Neural progenitor cell (in vitro differentiated cells): ENCODE measurements around the gene RAVER2. TPM values are rescaled to one million over a fixed set of nuclear protein-coding genes. Genes with fewer than 3 reads are reported as not detected.

Experiments
- DNase-seq: peaks from one replicate; pipeline ENCODE4 v3.0.0-alpha.2; 2016; ENCODE audit warnings: low spot score
- H2AFZ ChIP-seq: fragments of 200-600 bp; sonication (generic); replicated peaks from 2 replicates; pipeline ENCODE4 v1.6.1; 2016; ENCODE audit warnings: antibody characterized with exemption
- H3F3A ChIP-seq: fragments of 200-600 bp; sonication (generic); 2 replicates; pipeline ENCODE4 v1.6.1; 2016; ENCODE audit warnings: antibody characterized with exemption, low read depth
- H3K27ac ChIP-seq: fragments of 200-600 bp; sonication (generic); 2 replicates; pipeline ENCODE4 v1.5.1; 2016; ENCODE audit warnings: mild to moderate bottlenecking
- H3K27me3 ChIP-seq: fragments of 200-600 bp; sonication (generic); 2 replicates; pipeline ENCODE4 v1.6.1; 2016; ENCODE audit warnings: mild to moderate bottlenecking, moderate library complexity
- H3K36me3 ChIP-seq: fragments of 200-600 bp; sonication (generic); 2 replicates; pipeline ENCODE4 v1.5.1; 2016
- H3K4me1 ChIP-seq: fragments of 200-600 bp; sonication (generic); 2 replicates; pipeline ENCODE4 v1.6.1; 2016; ENCODE audit warnings: mixed run types
- H3K4me2 ChIP-seq: fragments of 200-600 bp; sonication (generic); 2 replicates; pipeline ENCODE4 v1.6.1; 2016
- H3K4me3 ChIP-seq: fragments of 200-600 bp; sonication (generic); 2 replicates; pipeline ENCODE4 v1.5.1; 2016
- H3K79me2 ChIP-seq: fragments of 200-600 bp; sonication (generic); 2 replicates; pipeline ENCODE4 v1.6.1; 2016; ENCODE audit warnings: low read depth
- H3K9ac ChIP-seq: fragments of 200-600 bp; sonication (generic); 2 replicates; pipeline ENCODE4 v1.6.1; 2016
- H3K9me3 ChIP-seq: fragments of 200-600 bp; sonication (generic); 2 replicates; pipeline ENCODE4 v1.5.1; 2016; ENCODE audit warnings: low read depth
- H4K20me1 ChIP-seq: fragments of 200-600 bp; sonication (generic); 2 replicates; pipeline ENCODE4 v1.6.1; 2016; ENCODE audit warnings: low read depth
- H3K27ac Mint-ChIP-seq: 3 replicates; pipeline ENCODE4 v1.8.0; 2021; ENCODE audit warnings: mixed read lengths
- H3K27me3 Mint-ChIP-seq: 2 replicates; pipeline ENCODE4 v1.8.0; 2022; ENCODE audit warnings: low read depth, mild to moderate bottlenecking, inconsistent platforms, moderate library complexity, mixed read lengths; ENCODE audit not compliant: insufficient read depth
- H3K36me3 Mint-ChIP-seq: 3 replicates; pipeline ENCODE4 v1.8.0; 2021; ENCODE audit warnings: mixed read lengths
- H3K4me1 Mint-ChIP-seq: 3 replicates; pipeline ENCODE4 v1.8.0; 2021; ENCODE audit warnings: mixed read lengths
- H3K4me3 Mint-ChIP-seq: 3 replicates; pipeline ENCODE4 v1.8.0; 2021; ENCODE audit warnings: mild to moderate bottlenecking, moderate library complexity, mixed read lengths
- H3K9me3 Mint-ChIP-seq: 3 replicates; pipeline ENCODE4 v1.8.0; 2020; ENCODE audit warnings: mixed read lengths
- EZH2 ChIP-seq: fragments of 200-600 bp; sonication (generic); IDR thresholded peaks from 2 replicates; pipeline ENCODE4 v1.6.1; 2017; ENCODE audit warnings: antibody characterized with exemption, mild to moderate bottlenecking, moderate library complexity
- EZH2phosphoT487 ChIP-seq: fragments of 200-600 bp; sonication (generic); IDR thresholded peaks from 2 replicates; pipeline ENCODE4 v1.6.1; 2017; ENCODE audit warnings: antibody characterized with exemption
- total RNA-seq: library from RNA; depleted of rRNA; stranded (reverse); fragments of >200 nt; gene quantifications from 2 replicates; pipeline ENCODE4 v1.2.3, GENCODE V29; 2015; ENCODE audit warnings: low replicate concordance
- TF ChIP-seq, protein P1 (sequence below): fragments of 200-600 bp; sonication (generic); IDR thresholded peaks from 2 replicates; pipeline ENCODE4 v1.5.1; 2017; ENCODE audit warnings: antibody characterized with exemption, mild to moderate bottlenecking

The RAVER2 gene, protein sequence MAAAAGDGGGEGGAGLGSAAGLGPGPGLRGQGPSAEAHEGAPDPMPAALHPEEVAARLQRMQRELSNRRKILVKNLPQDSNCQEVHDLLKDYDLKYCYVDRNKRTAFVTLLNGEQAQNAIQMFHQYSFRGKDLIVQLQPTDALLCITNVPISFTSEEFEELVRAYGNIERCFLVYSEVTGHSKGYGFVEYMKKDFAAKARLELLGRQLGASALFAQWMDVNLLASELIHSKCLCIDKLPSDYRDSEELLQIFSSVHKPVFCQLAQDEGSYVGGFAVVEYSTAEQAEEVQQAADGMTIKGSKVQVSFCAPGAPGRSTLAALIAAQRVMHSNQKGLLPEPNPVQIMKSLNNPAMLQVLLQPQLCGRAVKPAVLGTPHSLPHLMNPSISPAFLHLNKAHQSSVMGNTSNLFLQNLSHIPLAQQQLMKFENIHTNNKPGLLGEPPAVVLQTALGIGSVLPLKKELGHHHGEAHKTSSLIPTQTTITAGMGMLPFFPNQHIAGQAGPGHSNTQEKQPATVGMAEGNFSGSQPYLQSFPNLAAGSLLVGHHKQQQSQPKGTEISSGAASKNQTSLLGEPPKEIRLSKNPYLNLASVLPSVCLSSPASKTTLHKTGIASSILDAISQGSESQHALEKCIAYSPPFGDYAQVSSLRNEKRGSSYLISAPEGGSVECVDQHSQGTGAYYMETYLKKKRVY
- total RNA-seq: 26.8 and 37.2 TPM in 2 replicates

DNA sequence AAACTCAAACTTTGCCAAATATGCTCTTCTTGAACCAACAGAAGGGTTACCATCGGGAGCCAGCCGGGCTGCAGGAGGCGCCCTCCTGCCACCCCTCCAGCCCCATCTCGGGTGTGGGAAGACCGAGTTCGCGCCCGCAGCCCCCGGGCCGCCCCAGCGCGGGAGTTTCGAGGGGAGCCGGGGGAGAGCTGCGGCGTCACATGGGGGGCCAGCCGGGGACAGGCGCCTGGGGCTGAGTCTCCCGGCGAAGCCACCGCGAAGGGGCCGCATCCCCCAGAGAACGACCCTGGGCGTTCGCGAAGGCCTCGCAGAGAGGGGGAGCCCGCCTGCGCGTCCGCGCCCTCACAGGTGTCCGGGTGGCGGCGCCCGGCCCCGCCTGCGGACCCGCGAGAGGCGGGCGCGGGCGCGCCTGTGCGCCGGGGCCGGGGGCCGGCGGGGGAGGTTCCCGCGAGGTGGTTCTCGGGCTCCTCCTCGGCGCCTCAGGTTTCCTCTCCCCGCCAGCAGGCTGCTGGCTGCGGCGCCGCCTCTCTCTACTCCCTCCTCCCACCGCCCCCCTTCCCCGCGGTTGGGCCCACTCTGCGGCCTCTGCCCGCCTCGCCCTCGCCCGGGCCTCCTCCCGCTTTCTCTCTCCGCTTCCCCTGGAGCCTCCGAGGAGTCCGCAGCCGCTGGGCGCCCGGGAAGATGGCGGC lies at the start of gene RAVER2:
Gene RAVER2, plus strand, starts transcription at position 584 of the 689 bp plus-strand sequence. Its CDS starts 98 bp downstream, at position 682.
- H3F3A ChIP-seq: peaks cover 6% of the 10 kb centered on the region
- H4K20me1 ChIP-seq: peaks cover 14% of the 10 kb centered on the region
- Mint-ChIP-seq H3K4me1 (peaks cover 27% of the 10 kb centered on the region), H3K27me3 (peaks cover 2% of the 10 kb centered on the region), H3K9me3 (no peaks in the 10 kb centered on the region), H3K27ac (peak within 1 kb of the TSS; percentile 95), H3K36me3 (no peaks in the 10 kb centered on the region), H3K4me3 (peak within 1 kb of the TSS; percentile 94)
- peak within 1 kb of the TSS; percentile 81 for H2AFZ ChIP-seq
- no peak within 1 kb of the TSS for H3K27ac ChIP-seq
- H3K27me3 ChIP-seq: peaks cover 10% of the 10 kb centered on the region
- DNase-seq: peak; percentile 92
- TF ChIP-seq EZH2: no peak
- TF ChIP-seq, protein P1, sequence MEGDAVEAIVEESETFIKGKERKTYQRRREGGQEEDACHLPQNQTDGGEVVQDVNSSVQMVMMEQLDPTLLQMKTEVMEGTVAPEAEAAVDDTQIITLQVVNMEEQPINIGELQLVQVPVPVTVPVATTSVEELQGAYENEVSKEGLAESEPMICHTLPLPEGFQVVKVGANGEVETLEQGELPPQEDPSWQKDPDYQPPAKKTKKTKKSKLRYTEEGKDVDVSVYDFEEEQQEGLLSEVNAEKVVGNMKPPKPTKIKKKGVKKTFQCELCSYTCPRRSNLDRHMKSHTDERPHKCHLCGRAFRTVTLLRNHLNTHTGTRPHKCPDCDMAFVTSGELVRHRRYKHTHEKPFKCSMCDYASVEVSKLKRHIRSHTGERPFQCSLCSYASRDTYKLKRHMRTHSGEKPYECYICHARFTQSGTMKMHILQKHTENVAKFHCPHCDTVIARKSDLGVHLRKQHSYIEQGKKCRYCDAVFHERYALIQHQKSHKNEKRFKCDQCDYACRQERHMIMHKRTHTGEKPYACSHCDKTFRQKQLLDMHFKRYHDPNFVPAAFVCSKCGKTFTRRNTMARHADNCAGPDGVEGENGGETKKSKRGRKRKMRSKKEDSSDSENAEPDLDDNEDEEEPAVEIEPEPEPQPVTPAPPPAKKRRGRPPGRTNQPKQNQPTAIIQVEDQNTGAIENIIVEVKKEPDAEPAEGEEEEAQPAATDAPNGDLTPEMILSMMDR: peak; percentile 64
- no peaks in the 10 kb centered on the region for H3K36me3 ChIP-seq
- peak within 1 kb of the TSS; percentile 28 for H3K9ac ChIP-seq
- H3K9me3 ChIP-seq: no peaks in the 10 kb centered on the region
- peak within 1 kb of the TSS; percentile 97 for H3K4me3 ChIP-seq
- H3K4me1 ChIP-seq: peaks cover 13% of the 10 kb centered on the region
- peaks cover 37% of the 10 kb centered on the region for H3K79me2 ChIP-seq
- peak within 1 kb of the TSS; percentile 86 for H3K4me2 ChIP-seq

DNA sequence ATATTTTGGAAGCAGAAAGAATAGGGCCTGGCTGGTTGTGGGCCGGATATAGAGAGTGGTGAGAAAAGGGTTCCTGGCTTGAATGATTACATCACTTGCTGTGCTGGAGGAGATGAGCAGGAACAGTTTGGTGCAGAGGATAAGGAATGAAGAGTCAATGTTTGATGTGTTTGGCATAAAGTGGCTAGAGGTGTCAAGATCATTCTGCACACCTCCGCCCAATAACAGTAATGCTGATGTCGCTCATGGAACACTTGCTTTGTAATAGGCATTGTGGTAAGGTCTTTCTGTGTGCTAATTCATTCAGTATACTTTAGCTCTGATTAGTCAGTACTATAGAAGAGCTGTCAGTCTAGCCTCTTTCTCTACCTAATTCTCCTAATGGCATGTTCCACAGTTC lies 48.0 kb upstream of the RAVER2 start:
- Mint-ChIP-seq H3K4me3 (no peak overlapping the region), H3K36me3 (peaks cover 14% of the 10 kb centered on the region), H3K27ac (no peak overlapping the region), H3K4me1 (peaks cover 12% of the 10 kb centered on the region), H3K9me3 (no peaks in the 10 kb centered on the region), H3K27me3 (no peaks in the 10 kb centered on the region)
- no peak for TF ChIP-seq EZH2
- TF ChIP-seq, protein P1: no peak
- no peak for TF ChIP-seq EZH2phosphoT487
- Histone ChIP-seq H3F3A (no peaks in the 10 kb centered on the region), H3K27me3 (no peaks in the 10 kb centered on the region), H3K9me3 (no peaks in the 10 kb centered on the region), H3K9ac (no peak overlapping the region), H4K20me1 (no peaks in the 10 kb centered on the region), H3K79me2 (no peaks in the 10 kb centered on the region), H3K27ac (no peak overlapping the region), H3K4me3 (no peak overlapping the region), H2AFZ (no peak overlapping the region), H3K4me1 (peaks cover 7% of the 10 kb centered on the region), H3K4me2 (no peak overlapping the region), H3K36me3 (no peaks in the 10 kb centered on the region)
- DNase-seq: no peak

DNA sequence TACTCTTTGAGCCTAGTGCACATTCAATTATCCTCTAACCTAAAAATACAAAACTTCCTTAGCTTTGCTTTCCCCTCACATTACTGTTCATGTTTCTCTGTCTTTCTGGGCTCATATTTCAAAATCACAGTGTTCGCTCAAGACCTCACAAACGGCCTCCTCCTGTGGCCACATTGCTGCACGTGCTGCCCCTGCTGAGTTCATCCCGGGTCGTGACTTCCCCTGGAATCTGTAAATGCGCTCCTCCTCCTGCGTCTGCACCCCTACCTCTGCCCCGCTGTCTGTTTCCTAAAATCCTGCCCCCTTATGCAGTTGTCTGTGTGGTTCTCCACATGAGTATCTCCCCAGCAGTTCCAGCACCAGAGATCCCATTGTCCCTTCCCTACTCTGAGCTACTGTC lies 45.5 kb upstream of the RAVER2 start:
- DNase-seq: peak; percentile 26
- H3K4me3 ChIP-seq: no peak overlapping the region
- peak overlapping the region; percentile 50 for H3K27ac Mint-ChIP-seq
- H3K9me3 ChIP-seq: no peaks in the 10 kb centered on the region
- H3K79me2 ChIP-seq: no peaks in the 10 kb centered on the region
- H2AFZ ChIP-seq: no peak overlapping the region
- H3F3A ChIP-seq: no peaks in the 10 kb centered on the region
- peaks cover 4% of the 10 kb centered on the region for H3K36me3 Mint-ChIP-seq
- H3K36me3 ChIP-seq: no peaks in the 10 kb centered on the region
- TF ChIP-seq, protein P1: no peak
- TF ChIP-seq EZH2phosphoT487: no peak
- TF ChIP-seq EZH2: no peak
- no peaks in the 10 kb centered on the region for H4K20me1 ChIP-seq
- peaks cover 12% of the 10 kb centered on the region for H3K4me1 Mint-ChIP-seq
- H3K4me2 ChIP-seq: no peak overlapping the region
- peaks cover 4% of the 10 kb centered on the region for H3K9me3 Mint-ChIP-seq
- H3K27ac ChIP-seq: no peak overlapping the region
- no peaks in the 10 kb centered on the region for H3K27me3 ChIP-seq
- peaks cover 7% of the 10 kb centered on the region for H3K4me1 ChIP-seq
- no peaks in the 10 kb centered on the region for H3K27me3 Mint-ChIP-seq
- no peak overlapping the region for H3K4me3 Mint-ChIP-seq
- H3K9ac ChIP-seq: no peak overlapping the region
